ENCODE data around the gene NPR3.

Gene NPR3

DNA sequence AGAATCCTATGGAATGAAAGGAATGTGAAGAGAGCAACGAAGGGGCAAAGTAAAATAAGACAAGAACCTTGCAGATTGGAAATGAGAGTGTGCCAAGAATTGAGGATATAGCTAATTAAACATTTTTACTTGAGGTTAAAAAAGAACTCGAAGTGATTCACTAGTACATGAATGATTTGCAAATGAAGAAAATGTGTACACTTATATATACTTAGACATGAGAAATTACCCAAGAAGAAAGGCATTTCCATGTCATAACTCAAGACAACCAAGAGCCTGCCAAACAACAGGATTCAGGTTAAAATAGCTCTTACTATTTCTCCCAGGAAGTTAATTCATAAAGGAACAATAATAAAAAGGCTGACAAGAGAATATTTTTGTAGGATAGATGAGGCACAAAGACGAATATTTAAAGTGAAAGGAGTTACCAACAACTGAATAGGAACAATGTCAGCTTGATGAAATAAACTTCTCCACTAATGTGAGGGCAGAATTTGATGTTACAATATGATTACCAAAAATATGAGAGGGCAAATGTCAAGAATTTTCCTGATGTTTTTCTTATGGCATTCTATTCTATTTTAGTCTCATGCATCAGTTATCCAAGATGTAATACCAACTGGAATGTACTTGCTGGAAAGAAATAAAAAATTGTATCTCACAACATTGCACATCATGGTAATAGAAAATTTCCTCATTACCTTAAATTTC, 18.9 kb upstream of the NPR3 start:
- ATAC-seq (ENCODE audit: low read depth): no peak
- peaks cover 9% of the 10 kb centered on the region for H3K9me3 Mint-ChIP-seq
- DNase-seq (ENCODE audit: low spot score in 2 of 2): no peak
- H3K36me3 Mint-ChIP-seq: no peaks in the 10 kb centered on the region
- H3K27me3 Mint-ChIP-seq: peaks cover 2% of the 10 kb centered on the region
- no peak overlapping the region for H3K4me3 Mint-ChIP-seq
- H3K27ac Mint-ChIP-seq: no peak overlapping the region
- H3K4me1 Mint-ChIP-seq: no peaks in the 10 kb centered on the region

DNA sequence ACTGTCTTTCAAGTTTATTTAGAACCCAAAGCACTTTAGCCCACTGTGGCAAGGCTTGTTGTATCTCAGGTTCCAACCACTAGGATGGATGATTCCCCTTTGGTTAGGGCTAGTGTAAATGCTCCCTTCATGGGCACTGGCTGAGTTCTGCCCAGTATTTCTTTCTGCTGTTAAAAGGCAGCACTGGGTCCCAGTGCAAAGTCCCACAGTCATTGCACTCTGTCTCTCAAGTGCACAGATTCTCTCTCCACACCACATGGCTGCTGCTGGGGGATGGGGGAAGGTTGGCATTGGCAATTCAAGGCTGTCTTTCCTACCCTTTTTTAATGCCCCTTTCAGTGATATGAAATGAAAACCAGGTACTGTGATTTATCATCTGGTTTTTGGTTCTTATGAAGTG, 7.2 kb upstream of the NPR3 start:
- Mint-ChIP-seq H3K9me3 (peaks cover 6% of the 10 kb centered on the region), H3K27ac (no peak overlapping the region), H3K4me1 (peaks cover 2% of the 10 kb centered on the region), H3K36me3 (peaks cover 3% of the 10 kb centered on the region), H3K27me3 (peaks cover 14% of the 10 kb centered on the region), H3K4me3 (no peak overlapping the region)
- ATAC-seq (ENCODE audit: low read depth) (no peak), DNase-seq (ENCODE audit: low spot score in 2 of 2) (no peak)

DNA sequence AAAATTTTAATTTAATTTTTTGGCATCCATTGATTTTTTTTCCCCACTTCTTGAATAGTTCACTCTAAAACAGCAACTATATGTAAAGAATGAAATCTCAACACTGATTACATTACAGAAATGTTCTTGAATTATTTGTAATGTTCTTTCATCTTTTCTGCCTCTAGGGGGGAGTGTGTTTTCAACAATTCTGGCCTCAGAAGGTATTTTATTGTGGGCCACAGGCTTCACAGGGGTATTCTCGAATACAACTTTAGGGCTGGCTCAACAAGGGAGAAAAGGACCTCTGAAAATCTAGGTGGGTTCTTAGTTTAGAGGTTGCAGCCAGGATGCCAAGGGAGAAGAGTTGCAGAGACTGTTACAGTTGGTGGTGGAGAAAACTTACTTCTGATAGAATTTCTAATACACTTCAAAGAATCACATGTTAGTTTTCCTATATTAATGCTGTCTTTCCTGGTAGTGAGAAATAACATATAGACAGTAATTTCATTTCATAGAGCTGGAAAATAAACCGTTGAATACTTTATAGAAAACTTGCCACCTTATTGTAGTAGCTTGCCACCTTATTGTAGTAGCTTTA, 3.6 kb upstream of the NPR3 start:
- ATAC-seq (ENCODE audit: low read depth) (no peak), DNase-seq (ENCODE audit: low spot score in 2 of 2) (no peak)
- no peak overlapping the region for H3K27ac Mint-ChIP-seq
- H3K4me1 Mint-ChIP-seq: peaks cover 12% of the 10 kb centered on the region
- no peaks in the 10 kb centered on the region for H3K9me3 Mint-ChIP-seq
- no peaks in the 10 kb centered on the region for H3K36me3 Mint-ChIP-seq
- H3K4me3 Mint-ChIP-seq: no peak overlapping the region
- peaks cover 17% of the 10 kb centered on the region for H3K27me3 Mint-ChIP-seq

DNA sequence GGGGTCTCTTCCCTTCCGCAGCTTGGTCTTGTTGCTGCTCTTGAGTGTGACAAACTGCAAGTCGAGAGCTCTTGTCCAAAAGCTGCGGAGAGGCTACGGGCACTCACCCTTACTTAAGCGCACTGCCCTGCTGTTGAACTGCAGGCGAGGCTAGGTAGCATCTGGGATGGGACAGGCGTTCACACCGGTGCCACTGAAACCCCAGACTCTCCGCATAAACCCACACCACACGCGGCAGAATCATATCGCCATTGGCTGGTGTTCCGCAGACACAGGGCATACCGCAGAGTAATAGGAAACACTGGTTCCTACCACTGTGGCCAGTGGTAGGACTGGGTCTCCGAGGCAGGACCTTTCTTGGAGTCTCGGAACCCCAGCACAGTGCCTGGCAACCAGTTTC, 2.2 kb upstream of the NPR3 start:
- Mint-ChIP-seq H3K9me3 (no peaks in the 10 kb centered on the region), H3K4me1 (peaks cover 15% of the 10 kb centered on the region), H3K36me3 (peaks cover 1% of the 10 kb centered on the region), H3K27me3 (peaks cover 21% of the 10 kb centered on the region), H3K27ac (no peak overlapping the region), H3K4me3 (no peak overlapping the region)
- DNase-seq (ENCODE audit: low spot score in 2 of 2) (no peak), ATAC-seq (ENCODE audit: low read depth) (no peak)

DNA sequence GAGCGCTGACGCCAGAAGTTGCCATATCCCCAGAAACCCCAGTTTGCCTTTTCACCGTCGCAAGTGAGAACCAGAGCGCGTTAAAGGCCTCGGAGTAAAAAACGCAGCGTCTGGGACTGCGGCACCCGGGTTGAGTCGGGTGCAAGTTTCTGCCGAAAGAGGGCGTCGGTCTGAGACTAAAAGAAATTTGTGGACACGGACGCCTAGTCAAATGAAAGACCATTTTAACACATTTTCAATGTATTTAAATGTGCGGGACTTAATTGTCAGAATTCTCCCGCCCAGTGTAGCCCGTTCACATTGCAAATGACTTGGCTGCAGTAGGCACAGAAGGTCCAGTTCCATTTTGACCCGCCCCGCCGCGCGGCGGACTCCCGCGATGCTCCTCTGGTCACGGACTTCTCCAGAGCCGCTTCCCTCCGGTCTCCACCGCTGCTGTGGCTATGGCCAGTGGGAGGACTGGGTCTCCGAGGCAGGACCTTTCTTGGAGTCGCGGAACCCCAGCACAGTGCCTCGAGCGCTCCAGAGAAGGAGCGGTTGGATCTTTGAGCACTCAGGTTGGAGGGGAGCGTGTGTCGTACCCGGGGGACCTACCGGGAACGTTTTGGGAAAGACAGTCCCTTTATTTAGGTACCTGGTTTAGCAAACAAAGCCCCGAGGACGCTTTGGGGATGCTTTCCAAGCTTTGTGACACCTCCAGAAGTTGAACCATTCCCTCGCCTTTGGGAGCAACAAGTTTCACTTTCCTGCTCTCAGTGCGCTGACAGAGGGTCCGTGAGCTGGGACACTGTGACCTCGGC, 1.2 kb upstream of the NPR3 start:
- Mint-ChIP-seq H3K4me1 (peaks cover 15% of the 10 kb centered on the region), H3K36me3 (peaks cover 1% of the 10 kb centered on the region), H3K27me3 (peaks cover 19% of the 10 kb centered on the region), H3K4me3 (peak overlapping the region; percentile 72), H3K9me3 (no peaks in the 10 kb centered on the region), H3K27ac (no peak overlapping the region)
- ATAC-seq (ENCODE audit: low read depth): no peak
- DNase-seq (ENCODE audit: low spot score in 2 of 2): peak in 1 of 2 donors; percentile 11

DNA sequence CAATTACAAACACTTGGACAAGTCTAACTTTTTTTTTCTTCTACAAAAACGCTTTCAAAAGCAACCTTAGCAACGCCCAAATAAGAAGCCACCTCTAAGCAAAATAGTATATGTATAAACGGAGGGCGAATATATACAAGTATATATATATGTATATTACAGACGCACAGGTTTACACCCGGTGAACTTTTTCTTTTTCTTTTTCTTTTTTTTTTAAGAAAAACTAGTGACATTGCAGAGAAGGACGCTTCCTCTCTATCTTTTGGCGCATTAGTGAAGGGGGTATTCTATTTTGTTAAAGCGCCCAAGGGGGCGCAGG, 200 bp downstream of the NPR3 start:
- H3K27me3 Mint-ChIP-seq: peaks cover 19% of the 10 kb centered on the region
- H3K27ac Mint-ChIP-seq: no peak overlapping the region
- DNase-seq (ENCODE audit: low spot score in 2 of 2): no peak
- no peak overlapping the region for H3K4me3 Mint-ChIP-seq
- peaks cover 15% of the 10 kb centered on the region for H3K4me1 Mint-ChIP-seq
- peaks cover 1% of the 10 kb centered on the region for H3K36me3 Mint-ChIP-seq
- no peak for ATAC-seq (ENCODE audit: low read depth)
- no peaks in the 10 kb centered on the region for H3K9me3 Mint-ChIP-seq

DNA sequence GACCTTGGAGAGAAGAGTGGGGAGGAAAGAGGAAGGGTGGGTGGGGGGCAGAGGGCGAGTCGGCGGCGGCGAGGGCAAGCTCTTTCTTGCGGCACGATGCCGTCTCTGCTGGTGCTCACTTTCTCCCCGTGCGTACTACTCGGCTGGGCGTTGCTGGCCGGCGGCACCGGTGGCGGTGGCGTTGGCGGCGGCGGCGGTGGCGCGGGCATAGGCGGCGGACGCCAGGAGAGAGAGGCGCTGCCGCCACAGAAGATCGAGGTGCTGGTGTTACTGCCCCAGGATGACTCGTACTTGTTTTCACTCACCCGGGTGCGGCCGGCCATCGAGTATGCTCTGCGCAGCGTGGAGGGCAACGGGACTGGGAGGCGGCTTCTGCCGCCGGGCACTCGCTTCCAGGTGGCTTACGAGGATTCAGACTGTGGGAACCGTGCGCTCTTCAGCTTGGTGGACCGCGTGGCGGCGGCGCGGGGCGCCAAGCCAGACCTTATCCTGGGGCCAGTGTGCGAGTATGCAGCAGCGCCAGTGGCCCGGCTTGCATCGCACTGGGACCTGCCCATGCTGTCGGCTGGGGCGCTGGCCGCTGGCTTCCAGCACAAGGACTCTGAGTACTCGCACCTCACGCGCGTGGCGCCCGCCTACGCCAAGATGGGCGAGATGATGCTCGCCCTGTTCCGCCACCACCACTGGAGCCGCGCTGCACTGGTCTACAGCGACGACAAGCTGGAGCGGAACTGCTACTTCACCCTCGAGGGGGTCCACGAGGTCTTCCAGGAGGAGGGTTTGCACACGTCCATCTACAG, 760 bp downstream of the NPR3 start:
- no peak overlapping the region for H3K27ac Mint-ChIP-seq

DNA sequence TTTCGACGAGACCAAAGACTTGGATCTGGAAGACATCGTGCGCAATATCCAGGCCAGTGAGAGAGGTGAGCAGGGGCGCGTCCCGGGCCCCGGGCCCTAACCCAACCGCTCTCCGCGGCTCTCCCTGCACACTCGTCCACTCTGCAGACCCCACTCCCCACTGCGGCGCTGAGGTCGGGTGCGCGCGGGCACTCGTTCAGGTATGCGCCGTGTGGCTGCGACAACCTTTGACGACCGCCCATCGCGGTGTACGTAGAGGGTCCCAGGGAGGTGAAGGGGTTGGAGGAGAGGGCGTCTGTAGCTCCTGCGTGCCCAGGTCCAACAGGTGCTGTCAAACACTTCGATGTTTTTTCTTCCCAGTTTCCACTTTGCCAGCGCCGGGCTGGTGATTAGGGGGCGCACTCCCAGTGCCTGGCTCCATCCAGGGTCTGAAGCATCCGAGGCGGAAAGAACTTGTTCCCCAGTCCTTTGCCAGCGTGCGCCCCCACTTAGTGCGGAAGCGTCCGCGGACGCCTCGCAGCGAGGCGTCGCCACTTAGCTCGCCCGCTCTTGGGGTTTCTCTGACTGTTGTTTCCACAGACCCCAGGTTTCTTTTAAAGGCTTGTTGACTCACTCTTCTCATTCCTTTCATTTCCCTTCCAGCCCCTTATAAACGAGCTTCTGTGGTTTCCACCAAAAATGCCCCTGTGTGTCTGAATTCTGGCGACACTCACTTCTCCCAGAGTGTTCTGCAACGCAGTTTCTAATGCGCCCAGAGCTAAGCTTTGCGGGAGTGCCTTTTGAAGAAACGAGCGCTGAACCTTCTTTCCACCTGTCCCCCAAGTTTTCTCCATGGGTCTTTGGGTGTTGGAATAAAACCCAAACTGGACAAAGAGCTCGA, 1.6 kb downstream of the NPR3 start:
- Mint-ChIP-seq H3K4me1 (peaks cover 15% of the 10 kb centered on the region), H3K27me3 (peaks cover 22% of the 10 kb centered on the region), H3K36me3 (peaks cover 1% of the 10 kb centered on the region), H3K27ac (no peak overlapping the region), H3K9me3 (no peaks in the 10 kb centered on the region), H3K4me3 (peak overlapping the region; percentile 29)
- DNase-seq (ENCODE audit: low spot score in 2 of 2) (no peak), ATAC-seq (ENCODE audit: low read depth) (no peak)

More for the DNA sequence above, 760 bp downstream of the NPR3 start:
- no peaks in the 10 kb centered on the region for H3K9me3 Mint-ChIP-seq
- ATAC-seq (ENCODE audit: low read depth) (no peak), DNase-seq (ENCODE audit: low spot score in 2 of 2) (no peak)
- H3K4me1 Mint-ChIP-seq: peaks cover 15% of the 10 kb centered on the region
- H3K4me3 Mint-ChIP-seq: no peak overlapping the region
- H3K36me3 Mint-ChIP-seq: peaks cover 1% of the 10 kb centered on the region
- peaks cover 19% of the 10 kb centered on the region for H3K27me3 Mint-ChIP-seq

DNA sequence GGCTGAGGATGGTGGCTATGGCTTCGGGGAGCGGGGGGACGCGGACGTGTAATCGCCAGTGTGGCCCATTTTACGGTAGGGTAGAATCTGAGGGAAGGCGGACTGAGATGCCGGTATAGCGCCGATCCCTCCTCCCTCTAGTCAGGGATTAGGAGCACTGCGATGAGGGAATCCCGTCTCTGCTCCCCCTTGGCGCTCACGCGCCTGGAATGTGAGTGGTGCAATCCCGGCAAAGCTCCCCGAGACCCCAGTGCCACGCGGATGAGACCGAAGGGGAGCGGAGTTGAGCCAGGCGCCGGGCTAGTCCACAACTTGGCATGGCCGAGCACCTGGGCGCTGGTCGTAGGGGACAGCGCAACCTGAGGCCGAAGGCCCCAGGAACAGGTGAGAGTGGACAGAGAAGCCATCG, 2.2 kb downstream of the NPR3 start:
- peaks cover 1% of the 10 kb centered on the region for H3K36me3 Mint-ChIP-seq
- peaks cover 23% of the 10 kb centered on the region for H3K27me3 Mint-ChIP-seq
- DNase-seq (ENCODE audit: low spot score in 2 of 2) (no peak), ATAC-seq (ENCODE audit: low read depth) (no peak)
- no peak overlapping the region for H3K4me3 Mint-ChIP-seq
- no peak overlapping the region for H3K27ac Mint-ChIP-seq
- H3K9me3 Mint-ChIP-seq: no peaks in the 10 kb centered on the region
- H3K4me1 Mint-ChIP-seq: peaks cover 15% of the 10 kb centered on the region

DNA sequence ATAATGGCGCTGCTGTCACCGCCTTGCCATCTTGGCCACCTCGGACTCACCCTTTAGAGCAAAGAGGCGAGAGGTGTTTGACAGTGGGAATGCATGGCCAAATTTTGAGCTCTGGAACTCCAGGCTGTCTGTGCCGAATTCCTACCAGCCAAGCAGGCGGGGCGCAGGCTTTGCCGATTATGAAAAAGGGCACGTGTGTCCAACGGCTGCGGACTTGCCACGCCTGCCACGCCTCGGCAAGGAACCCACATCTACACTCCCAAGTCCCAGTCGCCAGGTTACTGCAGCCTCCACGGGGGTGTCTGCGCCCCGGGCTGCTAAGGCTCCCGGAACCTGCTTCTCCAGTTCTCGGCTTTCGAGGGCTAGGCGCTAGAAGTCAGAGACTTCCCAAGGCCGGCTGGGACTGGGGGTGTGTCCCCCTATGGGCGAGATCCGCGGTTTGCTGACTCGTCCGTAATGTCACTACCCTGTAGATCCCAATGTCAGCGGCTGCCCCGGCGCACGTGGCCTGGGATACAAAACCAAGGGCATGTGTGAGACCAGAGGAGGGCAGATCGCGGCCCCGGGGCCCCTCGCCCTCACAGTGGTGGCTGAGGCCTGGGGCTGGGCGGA, 2.8 kb downstream of the NPR3 start:
- no peak overlapping the region for H3K4me3 Mint-ChIP-seq
- ATAC-seq (ENCODE audit: low read depth) (no peak), DNase-seq (ENCODE audit: low spot score in 2 of 2) (no peak)

DNA sequence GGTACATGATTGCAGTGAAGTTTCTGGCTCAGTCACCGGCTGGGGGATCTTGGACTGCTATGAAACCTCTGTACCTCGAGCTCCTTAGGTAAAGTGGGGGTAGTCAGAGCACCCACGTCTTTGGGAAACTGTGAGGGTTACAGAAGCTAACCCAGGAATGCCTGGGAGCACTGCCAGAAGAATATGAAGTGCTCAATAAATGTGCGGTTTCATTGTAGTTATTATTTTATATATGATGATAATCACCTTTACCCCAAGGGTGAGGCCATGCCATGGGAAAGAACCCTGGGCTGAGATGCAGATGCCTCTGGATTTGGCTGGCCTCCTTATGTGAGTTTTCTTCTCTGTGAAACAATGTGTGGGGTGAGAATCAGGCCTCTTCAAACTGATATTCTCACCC, 3.7 kb downstream of the NPR3 start:
- ATAC-seq (ENCODE audit: low read depth): no peak
- H3K9me3 Mint-ChIP-seq: peaks cover 7% of the 10 kb centered on the region
- H3K27ac Mint-ChIP-seq: no peak overlapping the region
- H3K4me3 Mint-ChIP-seq: no peak overlapping the region
- peaks cover 3% of the 10 kb centered on the region for H3K36me3 Mint-ChIP-seq
- peaks cover 17% of the 10 kb centered on the region for H3K27me3 Mint-ChIP-seq
- no peak for DNase-seq (ENCODE audit: low spot score in 2 of 2)
- peaks cover 10% of the 10 kb centered on the region for H3K4me1 Mint-ChIP-seq

More for the DNA sequence above, 2.8 kb downstream of the NPR3 start:
- Mint-ChIP-seq H3K27me3 (peaks cover 20% of the 10 kb centered on the region), H3K36me3 (peaks cover 1% of the 10 kb centered on the region), H3K9me3 (no peaks in the 10 kb centered on the region), H3K4me1 (peaks cover 13% of the 10 kb centered on the region), H3K27ac (no peak overlapping the region)

DNA sequence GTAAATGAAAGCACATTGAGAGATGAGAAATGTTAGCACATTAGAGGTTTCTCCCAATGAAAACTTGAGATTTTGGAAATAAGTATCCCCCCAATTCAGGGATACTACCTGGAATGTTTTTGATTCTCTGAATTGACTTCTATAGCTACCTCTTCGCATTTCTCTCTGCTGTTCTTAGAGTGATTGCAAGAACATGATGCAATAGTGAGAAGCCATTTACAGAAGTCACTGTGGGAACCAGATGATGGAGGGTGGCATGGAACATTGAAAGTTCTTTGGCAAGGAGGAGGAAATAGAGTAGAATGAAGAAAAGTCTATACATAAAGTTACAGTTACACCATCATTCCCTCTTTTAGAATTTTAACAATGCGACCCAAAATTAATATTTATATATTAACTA, 9.2 kb downstream of the NPR3 start:
- DNase-seq (ENCODE audit: low spot score in 2 of 2) (no peak), ATAC-seq (ENCODE audit: low read depth) (no peak)
- Mint-ChIP-seq H3K4me1 (no peaks in the 10 kb centered on the region), H3K9me3 (peaks cover 9% of the 10 kb centered on the region), H3K36me3 (peaks cover 2% of the 10 kb centered on the region), H3K27ac (no peak overlapping the region), H3K27me3 (peaks cover 17% of the 10 kb centered on the region), H3K4me3 (no peak overlapping the region)

DNA sequence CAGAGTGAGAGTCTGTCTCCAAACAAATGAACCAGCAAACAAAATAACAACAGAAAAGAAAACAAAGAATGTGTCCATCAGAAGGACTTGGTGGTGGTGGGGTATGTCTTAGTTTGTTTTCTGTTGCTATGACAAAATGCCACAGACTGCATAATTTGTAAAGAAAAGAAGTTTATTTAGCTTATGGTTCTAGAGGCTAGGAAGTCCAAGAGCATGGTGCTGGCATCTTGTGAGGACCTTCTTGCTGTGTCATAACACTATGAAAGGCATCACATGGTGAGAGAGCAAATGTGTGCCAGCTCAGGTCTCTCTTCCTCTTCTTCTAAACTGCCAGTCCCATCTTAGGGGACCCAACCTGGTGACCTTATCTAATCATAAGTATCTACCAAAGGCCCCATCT, 10.5 kb downstream of the NPR3 start:
- peaks cover 9% of the 10 kb centered on the region for H3K9me3 Mint-ChIP-seq
- no peak overlapping the region for H3K27ac Mint-ChIP-seq
- peaks cover 17% of the 10 kb centered on the region for H3K27me3 Mint-ChIP-seq
- H3K4me1 Mint-ChIP-seq: no peaks in the 10 kb centered on the region
- no peak overlapping the region for H3K4me3 Mint-ChIP-seq
- no peak for ATAC-seq (ENCODE audit: low read depth)
- DNase-seq (ENCODE audit: low spot score in 2 of 2): no peak
- H3K36me3 Mint-ChIP-seq: peaks cover 2% of the 10 kb centered on the region

Measured in memory B cell (primary cell).